ENCODE data around the gene MAGED1.
"Not testable (repeated sequence)": the region's sequence is repeated elsewhere in the genome, so short reads cannot be mapped to it uniquely, and the experiment has no call there.

MAGED1 gene

GRCh38 chrX:51891821-51892551 lies 1.4 kb upstream of the MAGED1 start:
- no peak overlapping the region for H3K4me3 ChIP-seq (ENCODE audit: low read length)
- DNase-seq (ENCODE audit: low read depth, low spot score) = no peak

- H3K4me3 ChIP-seq (ENCODE audit: low read length) = peak overlapping the region; percentile 75
- DNase-seq (ENCODE audit: low read depth, low spot score) = no peak
These were observed 691 bp downstream of the MAGED1 start for GRCh38 chrX:51893931-51894696.

DNA sequence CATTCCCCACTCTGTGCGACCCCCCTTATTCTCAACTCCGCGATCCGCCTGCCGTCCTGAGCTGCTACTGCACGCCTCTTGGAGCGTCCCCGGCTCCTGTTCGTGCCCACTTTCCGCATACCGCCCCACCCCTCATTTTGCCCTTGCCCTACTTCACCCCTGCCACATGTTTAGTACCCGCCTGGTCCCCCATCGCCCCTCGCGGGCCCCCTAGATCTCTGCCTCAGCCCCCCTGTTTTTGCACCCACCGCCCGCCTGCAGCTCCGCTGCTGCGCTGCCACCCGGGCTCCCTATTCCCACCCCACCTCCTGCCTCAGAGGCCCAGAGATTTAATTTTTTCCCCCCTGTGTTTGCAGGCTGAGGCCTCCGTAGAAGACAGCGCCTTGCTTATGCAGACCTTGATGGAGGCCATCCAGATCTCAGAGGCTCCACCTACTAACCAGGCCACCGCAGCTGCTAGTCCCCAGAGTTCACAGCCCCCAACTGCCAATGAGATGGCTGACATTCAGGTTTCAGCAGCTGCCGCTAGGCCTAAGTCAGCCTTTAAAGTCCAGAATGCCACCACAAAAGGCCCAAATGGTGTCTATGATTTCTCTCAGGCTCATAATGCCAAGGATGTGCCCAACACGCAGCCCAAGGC lies 1.4 kb downstream of the MAGED1 start:
- H3K4me3 ChIP-seq (ENCODE audit: low read length) = peak overlapping the region; percentile 75
- peak; percentile 74 for DNase-seq (ENCODE audit: low read depth, low spot score)

GRCh38 chrX:51896626-51897025 lies 3.2 kb downstream of the MAGED1 start:
- no peak for DNase-seq (ENCODE audit: low read depth, low spot score)
- H3K4me3 ChIP-seq (ENCODE audit: low read length) = no peak overlapping the region

DNA sequence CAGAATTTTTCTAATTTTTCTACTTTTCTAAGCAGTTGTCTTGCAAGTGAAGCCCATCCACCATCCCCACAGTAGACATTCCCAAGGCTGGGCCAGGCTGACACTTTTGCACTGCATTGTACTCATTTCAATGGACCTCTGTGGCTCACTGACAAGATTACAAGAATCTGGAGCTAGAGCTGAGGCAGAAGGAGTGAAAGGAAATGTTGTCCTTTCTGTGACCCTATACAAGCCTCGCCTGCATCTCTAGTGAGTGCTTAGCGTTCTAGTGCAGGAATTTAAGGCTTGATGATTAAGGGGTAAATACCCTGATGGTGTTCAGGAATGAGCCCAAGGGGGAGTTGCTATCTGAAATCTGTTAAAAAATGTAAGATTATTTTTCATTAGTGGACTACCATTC lies 6.3 kb downstream of the MAGED1 start:
- no peak overlapping the region for H3K4me3 ChIP-seq (ENCODE audit: low read length)
- DNase-seq (ENCODE audit: low read depth, low spot score) = no peak

- DNase-seq (ENCODE audit: low read depth, low spot score) = no peak
- no peak overlapping the region for H3K4me3 ChIP-seq (ENCODE audit: low read length)
These were observed 9.2 kb downstream of the MAGED1 start for GRCh38 chrX:51902510-51903050.

- not testable (repeated sequence) for H3K4me3 ChIP-seq (ENCODE audit: low read length); DNase-seq (ENCODE audit: low read depth, low spot score)
These were observed 11.7 kb downstream of the MAGED1 start for GRCh38 chrX:51905152-51905551.

GRCh38 chrX:51905711-51906110 lies 12.3 kb downstream of the MAGED1 start:
- no peak overlapping the region for H3K4me3 ChIP-seq (ENCODE audit: low read length)
- no peak for DNase-seq (ENCODE audit: low read depth, low spot score)

GRCh38 chrX:51917604-51918003 lies 24.2 kb downstream of the MAGED1 start:
- no peak overlapping the region for H3K4me3 ChIP-seq (ENCODE audit: low read length)
- no peak for DNase-seq (ENCODE audit: low read depth, low spot score)

DNA sequence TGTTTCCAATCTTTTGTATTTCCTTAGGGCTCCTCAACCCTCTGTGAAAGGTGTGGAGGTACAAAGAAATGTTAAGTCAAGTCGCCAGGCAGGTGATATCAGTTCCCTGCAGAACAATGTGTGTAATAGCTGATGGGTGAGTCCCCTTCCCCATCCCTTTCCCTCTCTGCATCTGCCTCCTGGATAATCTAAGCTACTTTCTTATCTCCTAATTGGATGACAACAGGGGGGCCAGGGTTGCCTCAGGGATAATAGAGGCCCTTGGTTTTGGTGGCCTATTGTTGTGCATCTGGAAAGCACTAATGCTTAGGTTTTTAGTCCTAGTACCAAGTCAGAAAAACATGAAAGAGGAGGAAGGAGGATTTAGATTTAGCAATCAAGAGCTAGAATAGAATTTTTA lies 29.1 kb downstream of the MAGED1 start:
- no peak overlapping the region for H3K4me3 ChIP-seq (ENCODE audit: low read length)
- DNase-seq (ENCODE audit: low read depth, low spot score) = no peak

- no peak overlapping the region for H3K4me3 ChIP-seq (ENCODE audit: low read length)
- DNase-seq (ENCODE audit: low read depth, low spot score) = no peak
These were observed 38.2 kb downstream of the MAGED1 start for GRCh38 chrX:51931566-51932150.

All from Jurkat, Clone E6-1 (cell line).